MV-4-11 (cell line): ENCODE data around the gene SLC39A10.
A peak's percentile ranks its signal among the peaks of the same experiment; 100 is the strongest.
"Not testable (repeated sequence)": the region's sequence is repeated elsewhere in the genome, so short reads cannot be mapped to it uniquely, and the experiment has no call there.

ENCODE experiments used
- DNase-seq: peaks from one replicate; lab custom pipeline; 2025; lab: John Stamatoyannopoulos, UW

Gene SLC39A10

GRCh38 chr2:195656859-195657633 is at the start of gene SLC39A10:
TSS of gene SLC39A10 (plus strand) at chr2:195657226. CDS start at chr2:195680043, 22,817 bp downstream.
- peak; percentile 100 for DNase-seq

GRCh38 chr2:195608768-195609454 is 48.1 kb upstream of the SLC39A10 start:
- peak; percentile 11 for DNase-seq

- peak; percentile 69 for DNase-seq
These were observed 46.3 kb upstream of the SLC39A10 start for GRCh38 chr2:195610717-195611116.

- DNase-seq: no peak
These were observed 44.2 kb upstream of the SLC39A10 start for GRCh38 chr2:195612611-195613495.

GRCh38 chr2:195613922-195614321 is 43.1 kb upstream of the SLC39A10 start:
- no peak for DNase-seq

DNA sequence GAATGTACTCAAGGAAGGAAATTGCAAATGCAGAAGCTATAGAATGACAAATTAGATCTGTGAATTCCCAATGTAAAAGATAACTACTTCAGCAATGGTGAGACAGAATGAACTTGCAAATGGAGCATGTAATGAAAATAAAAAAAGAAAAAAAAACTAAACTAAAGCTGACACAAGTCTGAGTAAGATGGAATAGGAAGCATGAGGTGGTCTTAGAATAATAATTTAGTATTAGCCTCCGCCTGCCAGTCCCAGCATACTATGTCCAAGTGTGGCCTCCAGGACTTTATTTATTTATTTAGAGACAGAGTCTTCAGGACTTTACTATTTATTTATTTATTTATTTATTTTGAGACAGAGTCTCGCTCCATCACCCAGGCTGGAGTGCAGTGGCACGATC is 37.4 kb upstream of the SLC39A10 start:
- DNase-seq: no peak

GRCh38 chr2:195620501-195620900 is 36.5 kb upstream of the SLC39A10 start:
- no peak for DNase-seq

DNA sequence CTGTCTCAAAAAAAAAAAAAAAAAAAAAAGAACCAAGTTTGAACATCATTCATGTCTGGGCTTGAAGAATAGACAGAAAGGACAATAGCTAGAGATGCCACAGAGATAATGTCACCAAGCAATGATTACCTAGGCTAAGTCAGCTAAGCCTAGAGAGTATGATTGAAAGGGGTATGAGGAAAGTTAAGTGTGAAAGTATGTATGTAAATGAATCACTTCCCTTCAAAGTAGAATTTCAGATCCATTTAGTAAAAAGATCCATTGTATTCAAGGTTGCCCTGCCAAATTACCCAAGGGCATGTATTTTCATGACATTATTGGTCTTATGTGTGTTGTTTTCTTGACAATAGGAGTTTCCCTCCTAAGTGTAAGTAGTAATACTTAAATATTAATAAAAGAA is 34.1 kb upstream of the SLC39A10 start:
- no peak for DNase-seq

DNA sequence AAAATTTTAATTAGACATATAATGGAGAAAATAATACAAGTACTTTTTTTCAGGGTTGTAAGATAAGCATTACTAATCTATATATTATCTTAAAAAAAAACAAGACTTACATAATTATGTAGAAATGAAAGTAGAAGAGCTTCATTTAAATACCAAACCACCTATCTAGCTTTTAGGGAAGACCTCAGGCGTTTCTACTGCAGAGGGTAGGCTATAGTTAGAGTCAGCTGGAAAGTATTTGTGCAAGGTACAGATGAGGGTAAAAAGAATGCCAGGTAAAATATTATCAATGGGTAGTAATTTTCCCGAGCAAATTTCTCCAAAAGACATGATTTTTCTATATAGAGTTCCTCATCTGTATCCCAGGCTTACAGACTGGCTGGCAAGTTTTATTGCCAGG is 30.5 kb upstream of the SLC39A10 start:
- no peak for DNase-seq

GRCh38 chr2:195628666-195629065 is 28.4 kb upstream of the SLC39A10 start:
- DNase-seq: no peak

DNA sequence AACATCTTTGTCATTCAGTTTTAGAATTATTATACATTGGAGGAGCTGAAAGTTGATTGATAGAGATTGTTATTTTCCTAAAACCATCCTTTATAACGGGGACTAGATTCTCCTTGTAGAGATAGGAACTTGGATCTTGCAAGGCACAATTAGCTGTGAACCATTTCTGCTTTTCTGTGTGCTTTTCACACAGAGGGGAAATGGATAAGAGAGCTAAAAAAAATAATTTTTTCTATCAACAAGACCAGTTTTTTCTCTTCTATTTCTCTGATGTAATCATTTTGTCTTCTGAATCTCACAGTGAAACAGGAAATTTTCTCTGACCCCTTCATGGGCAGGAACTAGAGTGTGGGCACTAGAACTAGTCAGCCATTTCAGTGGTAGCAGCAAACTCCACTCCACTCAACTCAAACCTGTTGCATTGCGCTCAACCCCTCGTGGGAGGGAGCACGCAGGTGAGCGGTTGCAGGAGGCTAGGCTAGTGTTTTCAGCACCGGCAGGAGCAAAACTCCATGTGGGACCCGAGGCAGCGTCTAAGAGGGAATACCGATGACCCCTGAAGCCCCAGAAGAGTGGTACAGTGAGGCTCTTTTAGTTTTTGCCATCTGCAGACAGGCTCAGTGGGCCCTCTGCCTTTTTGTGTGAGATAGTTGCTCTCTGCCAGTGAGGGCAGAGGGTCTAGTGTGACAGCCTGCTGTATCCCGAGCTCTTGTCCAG is 24.0 kb upstream of the SLC39A10 start:
- DNase-seq: peak; percentile 78

GRCh38 chr2:195633573-195633870 is 23.5 kb upstream of the SLC39A10 start:
- no peak for DNase-seq

GRCh38 chr2:195633974-195634373 is 23.1 kb upstream of the SLC39A10 start:
- DNase-seq: no peak

- no peak for DNase-seq
These were observed 20.1 kb upstream of the SLC39A10 start for GRCh38 chr2:195636890-195637289.

- DNase-seq: no peak
These were observed 18.3 kb upstream of the SLC39A10 start for GRCh38 chr2:195638750-195639149.

- no peak for DNase-seq
These were observed 17.7 kb upstream of the SLC39A10 start for GRCh38 chr2:195639238-195639858.

DNA sequence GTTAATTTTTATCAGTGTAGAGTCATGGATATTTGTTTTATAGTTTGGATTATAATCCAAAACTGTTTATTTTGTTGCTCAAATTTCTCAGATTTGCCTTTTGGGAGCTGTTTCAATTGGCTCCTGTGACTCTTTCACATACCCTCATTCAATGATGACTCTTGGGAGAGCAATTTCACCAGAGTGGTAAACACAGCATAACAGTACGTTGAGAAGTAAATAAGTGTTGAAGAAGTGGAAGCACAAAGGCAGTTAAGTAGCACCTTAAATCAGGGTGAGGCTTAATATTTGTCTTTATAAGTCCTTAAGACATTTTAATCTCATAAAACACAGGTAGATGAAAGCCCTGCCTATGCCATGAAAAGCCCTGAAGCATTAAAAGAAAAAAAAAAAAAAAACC is 17.1 kb upstream of the SLC39A10 start:
- no peak for DNase-seq

GRCh38 chr2:195642027-195642678 is 14.9 kb upstream of the SLC39A10 start:
- DNase-seq: peak; percentile 34

GRCh38 chr2:195642679-195643068 is 14.4 kb upstream of the SLC39A10 start:
- DNase-seq: no peak

DNA sequence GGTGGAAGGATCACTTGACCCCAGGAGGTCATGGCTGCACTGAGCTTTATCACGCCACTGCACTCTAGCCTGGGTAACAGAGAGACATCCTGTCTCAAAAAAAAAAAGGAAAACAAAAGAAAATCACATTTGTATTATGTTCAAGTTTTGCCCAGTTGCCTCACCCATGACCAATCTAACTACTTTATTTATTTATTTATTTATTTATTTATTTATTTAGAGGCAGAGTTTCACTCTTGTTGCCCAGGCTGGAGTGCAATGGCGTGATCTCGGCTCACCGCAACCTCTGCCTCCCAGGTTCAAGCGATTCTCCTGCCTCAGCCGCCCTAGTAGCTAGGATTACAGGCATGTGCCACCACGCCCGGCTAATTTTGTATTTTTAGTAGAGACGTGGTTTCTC is 12.3 kb upstream of the SLC39A10 start:
- not testable (repeated sequence) for DNase-seq

DNA sequence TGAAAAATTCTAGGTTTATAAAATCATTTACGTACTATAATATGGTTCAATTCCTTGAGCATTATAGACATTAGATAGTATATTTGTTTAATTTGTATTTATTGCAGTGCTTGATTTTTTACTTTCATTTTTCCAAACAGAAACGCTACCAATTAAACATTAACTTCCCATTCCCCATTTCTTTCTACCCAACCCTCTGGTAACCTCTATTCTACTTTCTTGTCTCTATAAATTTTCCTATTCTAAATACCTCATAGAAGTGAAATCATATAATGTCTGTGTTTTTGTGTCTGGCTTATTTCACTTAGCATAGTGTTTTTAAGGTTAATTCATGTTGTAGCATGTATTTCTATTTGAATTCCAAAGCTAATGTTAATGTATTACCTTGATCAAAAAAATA is 11.6 kb upstream of the SLC39A10 start:
- no peak for DNase-seq
